ENCODE data around the gene CD209.

GRCh38 chr19:7766535-7766934, 19.2 kb upstream of the CD209 start:
- TF ChIP-seq CTCF (conservative IDR thresholded peaks at IDR 0.05; ENCODE audit: low read depth, low read length): no peak
- no peak for TF ChIP-seq EZH2 (IDR thresholded peaks at IDR 0.05; ENCODE audit: borderline replicate concordance, low read depth, low read length, poor library complexity, severe bottlenecking)

Data from A673 (cell line).